Measurements from ENCODE around the gene ASRGL1. TPM values are rescaled to one million over a fixed set of nuclear protein-coding genes. Genes with fewer than 3 reads are reported as not detected.
"Not testable (repeated sequence)": the region's sequence is repeated elsewhere in the genome, so short reads cannot be mapped to it uniquely, and the experiment has no call there.

The ASRGL1 gene
- total RNA-seq, 1 donor: 0.18 TPM

DNA sequence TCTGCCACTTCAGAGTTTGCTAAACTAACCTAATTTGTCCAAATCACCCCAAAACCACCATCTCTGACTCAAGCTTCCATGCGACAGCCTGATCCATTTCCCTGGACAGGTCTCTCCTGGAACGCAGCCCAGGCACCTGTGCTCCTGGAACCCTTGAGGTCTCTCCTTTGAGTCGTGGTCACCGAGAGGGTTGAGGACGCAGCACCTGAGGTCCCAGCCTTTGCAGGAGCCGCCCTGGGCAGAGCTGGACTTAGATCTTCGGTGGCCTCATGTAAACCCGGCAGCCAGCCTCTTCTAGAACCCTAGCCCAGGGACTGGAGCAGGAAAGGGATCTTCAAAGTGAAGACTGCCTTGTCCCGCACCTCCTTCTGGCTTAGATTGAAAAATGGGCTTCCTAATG lies 37.6 kb downstream of the ASRGL1 start:
- no peak overlapping the region for H3K4me3 ChIP-seq (ENCODE audit: low read depth, low read length)
- DNase-seq (ENCODE audit: low read depth): no peak
- TF ChIP-seq, protein P1, sequence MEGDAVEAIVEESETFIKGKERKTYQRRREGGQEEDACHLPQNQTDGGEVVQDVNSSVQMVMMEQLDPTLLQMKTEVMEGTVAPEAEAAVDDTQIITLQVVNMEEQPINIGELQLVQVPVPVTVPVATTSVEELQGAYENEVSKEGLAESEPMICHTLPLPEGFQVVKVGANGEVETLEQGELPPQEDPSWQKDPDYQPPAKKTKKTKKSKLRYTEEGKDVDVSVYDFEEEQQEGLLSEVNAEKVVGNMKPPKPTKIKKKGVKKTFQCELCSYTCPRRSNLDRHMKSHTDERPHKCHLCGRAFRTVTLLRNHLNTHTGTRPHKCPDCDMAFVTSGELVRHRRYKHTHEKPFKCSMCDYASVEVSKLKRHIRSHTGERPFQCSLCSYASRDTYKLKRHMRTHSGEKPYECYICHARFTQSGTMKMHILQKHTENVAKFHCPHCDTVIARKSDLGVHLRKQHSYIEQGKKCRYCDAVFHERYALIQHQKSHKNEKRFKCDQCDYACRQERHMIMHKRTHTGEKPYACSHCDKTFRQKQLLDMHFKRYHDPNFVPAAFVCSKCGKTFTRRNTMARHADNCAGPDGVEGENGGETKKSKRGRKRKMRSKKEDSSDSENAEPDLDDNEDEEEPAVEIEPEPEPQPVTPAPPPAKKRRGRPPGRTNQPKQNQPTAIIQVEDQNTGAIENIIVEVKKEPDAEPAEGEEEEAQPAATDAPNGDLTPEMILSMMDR (IDR thresholded peaks at IDR 0.05; ENCODE audit: insufficient read depth, low read length): no peak

DNA sequence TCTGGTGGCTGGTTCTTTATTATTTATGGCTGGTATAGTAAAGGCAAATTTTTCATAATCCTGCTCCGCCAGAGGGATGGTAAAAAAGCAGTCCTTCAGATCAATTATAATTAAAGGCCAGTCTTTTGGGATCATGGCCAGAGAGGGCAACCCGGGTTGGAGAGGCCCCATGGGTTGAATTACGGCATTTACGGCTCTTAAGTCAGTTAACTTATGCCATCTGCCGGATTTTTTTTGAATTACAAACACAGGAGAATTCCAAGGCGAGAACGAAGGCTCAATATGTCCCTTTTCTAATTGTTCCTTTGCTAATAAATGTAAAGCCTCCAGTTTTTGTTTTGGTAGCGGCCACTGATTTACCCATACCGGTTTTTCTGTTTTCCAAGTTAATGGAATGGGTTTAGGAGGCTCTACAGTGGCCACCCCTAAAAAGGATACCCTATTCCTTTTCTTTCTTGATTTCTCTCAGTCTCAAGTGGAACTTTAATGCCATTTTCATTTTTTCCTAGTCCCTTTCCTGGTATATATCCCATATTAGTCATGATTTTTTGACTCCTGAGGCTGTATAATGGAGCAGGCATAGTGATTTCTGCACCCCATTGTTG lies 41.3 kb downstream of the ASRGL1 start:
- peak; percentile 68 for DNase-seq (ENCODE audit: low read depth)
- not testable (repeated sequence) for H3K4me3 ChIP-seq (ENCODE audit: low read depth, low read length)
- TF ChIP-seq, protein P1 (IDR thresholded peaks at IDR 0.05; ENCODE audit: insufficient read depth, low read length): peak; percentile 34

DNA sequence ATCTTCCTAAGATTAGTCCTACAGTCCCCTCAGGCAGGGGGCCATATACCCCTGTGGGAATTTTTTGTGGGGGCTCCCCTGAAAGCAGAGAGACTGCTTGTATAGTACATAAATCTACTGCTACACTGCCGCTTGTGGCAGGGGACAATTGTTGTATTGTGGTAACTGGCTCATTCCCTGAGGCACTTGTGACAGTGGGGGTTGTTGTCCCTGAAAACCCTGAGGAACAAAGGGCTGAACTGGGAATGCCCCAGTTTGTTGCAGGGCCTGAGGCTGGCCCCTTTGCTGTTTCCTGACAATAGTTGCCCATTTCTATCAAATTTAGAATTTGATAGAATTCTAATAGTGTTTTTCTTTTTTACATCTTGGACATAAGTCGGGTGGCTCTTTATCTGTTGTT lies 42.3 kb downstream of the ASRGL1 start:
- not testable (repeated sequence) for H3K4me3 ChIP-seq (ENCODE audit: low read depth, low read length); DNase-seq (ENCODE audit: low read depth)

DNA sequence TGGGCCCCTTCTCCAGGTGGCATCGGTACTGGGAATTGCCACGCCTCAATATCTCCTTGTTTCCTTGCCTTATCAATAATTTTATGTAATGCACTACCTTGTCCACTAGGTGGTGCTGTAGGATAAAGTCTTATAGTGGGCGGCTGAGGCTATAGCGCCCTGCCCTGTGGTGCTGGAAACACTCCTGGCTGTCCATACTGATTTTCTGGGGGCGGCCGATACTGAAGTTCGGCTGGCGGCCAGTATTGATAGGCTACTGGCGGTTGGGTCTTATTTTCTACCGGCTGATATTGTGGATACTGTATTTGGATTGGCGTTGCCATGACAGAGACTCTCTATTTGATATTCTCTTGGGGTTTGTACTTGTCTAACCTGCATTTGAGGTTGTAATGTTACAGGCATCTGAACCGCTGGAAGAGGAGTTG lies 43.6 kb downstream of the ASRGL1 start:
- DNase-seq (ENCODE audit: low read depth): peak; percentile 80
- TF ChIP-seq, protein P1 (IDR thresholded peaks at IDR 0.05; ENCODE audit: insufficient read depth, low read length): peak; percentile 74
- H3K4me3 ChIP-seq (ENCODE audit: low read depth, low read length): not testable (repeated sequence)

DNA sequence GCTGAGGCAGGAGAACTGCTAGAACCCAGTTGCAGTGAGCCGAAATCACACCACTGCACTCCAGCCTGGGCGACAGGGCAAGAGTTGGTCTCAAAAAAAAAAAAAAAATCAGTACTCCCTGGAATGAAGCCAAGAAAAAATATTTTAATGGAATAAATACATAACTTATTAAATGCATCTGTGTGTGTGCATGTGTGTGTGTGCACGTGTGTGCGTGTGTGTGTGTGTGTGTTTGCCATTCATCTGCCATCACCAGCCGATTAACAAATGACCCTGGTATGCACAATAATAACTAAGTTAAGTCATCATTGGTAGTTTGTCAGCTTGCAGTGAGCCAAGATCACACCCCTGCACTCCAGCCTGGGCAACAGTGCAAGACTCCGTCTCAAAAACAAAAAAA lies 46.6 kb downstream of the ASRGL1 start:
- DNase-seq (ENCODE audit: low read depth): no peak
- no peak overlapping the region for H3K4me3 ChIP-seq (ENCODE audit: low read depth, low read length)
- TF ChIP-seq, protein P1 (IDR thresholded peaks at IDR 0.05; ENCODE audit: insufficient read depth, low read length): no peak

DNA sequence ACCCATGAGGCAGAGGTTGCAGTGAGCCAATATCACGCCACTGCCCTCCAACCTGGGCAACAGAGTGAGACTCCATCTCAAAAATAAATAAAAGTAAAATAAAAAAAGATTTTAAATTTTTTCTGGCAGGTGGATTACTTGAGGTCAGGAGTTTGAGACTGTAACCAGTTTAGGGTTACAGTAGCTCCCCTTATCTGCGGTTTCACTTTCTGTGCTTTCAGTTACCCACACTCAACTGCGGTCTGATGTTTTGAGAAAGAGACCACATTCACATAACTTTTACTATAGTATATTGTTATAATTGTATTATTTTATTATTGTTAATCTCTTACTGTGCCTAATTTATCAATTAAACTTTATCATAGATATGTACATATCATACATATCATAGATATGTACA lies 48.8 kb downstream of the ASRGL1 start:
- not testable (repeated sequence) for H3K4me3 ChIP-seq (ENCODE audit: low read depth, low read length); DNase-seq (ENCODE audit: low read depth)

DNA sequence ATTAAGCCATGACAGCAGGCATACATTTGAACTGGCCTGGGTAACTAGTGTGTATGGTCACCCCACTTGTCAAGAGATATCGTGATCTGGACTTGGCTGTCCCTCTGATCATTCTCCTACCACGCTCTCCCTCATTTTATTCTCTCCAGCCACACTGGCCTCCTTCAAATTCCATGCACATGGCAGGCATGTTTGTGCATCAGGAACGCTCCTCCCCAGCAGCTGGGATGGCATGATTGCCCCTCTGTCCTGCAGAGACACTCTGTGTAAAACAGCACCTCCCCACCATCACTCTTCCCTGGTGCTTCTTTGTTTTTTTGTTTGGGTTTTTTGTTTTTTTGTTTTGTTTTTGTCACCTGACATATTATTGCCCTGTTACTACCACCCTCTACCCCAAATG lies 50.1 kb downstream of the ASRGL1 start:
- H3K4me3 ChIP-seq (ENCODE audit: low read depth, low read length): no peak overlapping the region
- TF ChIP-seq, protein P1 (IDR thresholded peaks at IDR 0.05; ENCODE audit: insufficient read depth, low read length): no peak
- DNase-seq (ENCODE audit: low read depth): no peak

DNA sequence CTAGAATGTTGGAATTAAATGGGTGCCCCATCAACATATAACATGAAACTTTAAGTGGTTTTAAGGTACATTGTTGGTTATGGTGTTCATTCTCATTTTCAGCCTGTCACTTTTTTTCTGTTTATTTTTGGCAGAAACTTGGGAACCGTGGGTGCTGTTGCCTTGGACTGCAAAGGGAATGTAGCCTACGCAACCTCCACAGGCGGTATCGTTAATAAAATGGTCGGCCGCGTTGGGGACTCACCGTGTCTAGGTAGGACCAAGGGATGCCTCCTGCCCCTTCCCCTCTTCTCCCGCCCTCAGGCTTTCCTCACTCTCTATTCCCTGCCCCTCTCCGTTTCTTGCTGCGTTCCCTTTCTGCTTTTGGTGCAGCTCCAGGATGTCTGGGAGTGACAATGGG lies 51.8 kb downstream of the ASRGL1 start:
- no peak overlapping the region for H3K4me3 ChIP-seq (ENCODE audit: low read depth, low read length)
- TF ChIP-seq, protein P1 (IDR thresholded peaks at IDR 0.05; ENCODE audit: insufficient read depth, low read length): no peak
- DNase-seq (ENCODE audit: low read depth): no peak
